ENCODE results near the gene CABP4. TPM values are rescaled to one million over a fixed set of nuclear protein-coding genes. Genes with fewer than 3 reads are reported as not detected.
"Not testable (repeated sequence)": the region's sequence is repeated elsewhere in the genome, so short reads cannot be mapped to it uniquely, and the experiment has no call there.

CABP4 gene
- total and polyA plus RNA-seq, 2 donors (not counting 1 experiment from before 2014, with no cell fraction given): 3.2 to 5.2 TPM

DNA sequence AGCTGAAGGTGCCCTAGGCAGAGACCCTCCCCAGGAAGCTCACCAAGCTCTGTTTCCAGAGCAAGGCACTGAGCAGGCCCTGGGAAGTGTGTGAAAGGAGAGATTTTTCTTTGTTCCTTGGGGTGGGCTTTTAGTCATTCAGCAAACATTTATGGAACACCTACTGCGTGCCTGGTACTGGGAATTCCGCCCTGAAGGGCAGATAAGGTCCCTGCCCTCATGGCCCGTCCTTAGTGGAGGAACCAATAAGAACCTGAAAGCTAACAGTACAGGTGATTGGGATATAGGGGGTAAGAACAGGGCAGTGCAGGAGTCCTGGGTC lies 10.0 kb downstream of the CABP4 start:
- H3K27ac Mint-ChIP-seq: peak overlapping the region; percentile 97
- WGBS (ENCODE audit: insufficient coverage): 83% methylated on average over 3 of the region's 3 CpGs
- no peaks in the 10 kb centered on the region for H3K27me3 ChIP-seq (replicated peaks in 1 of 4; ENCODE audit: control extremely low read depth in 1 of 4, control insufficient read depth in 3 of 4, insufficient read depth in 4 of 4, low read length in 3 of 4)
- ChIA-PET CTCF (interaction anchor here (0.6 to 1.8 kb wide), 7 partner anchors 18 to 164 kb away, joined by 3 to 9 read pairs (median 4); partner anchors contain the start of genes AIP, PPP1CA and PTPRCAP), POLR2A (interaction anchor here (0.6 to 10.4 kb wide), 22 partner anchors 11 to 844 kb away, joined by 3 to 215 read pairs (median 4); partner anchors contain the start of genes AIP, CLCF1, CORO1B and PITPNM1)
- no peak for TF ChIP-seq EZH2 (IDR thresholded peaks at IDR 0.05; ENCODE audit: borderline replicate concordance, insufficient read depth, low read depth, low read length, poor library complexity, severe bottlenecking)
- TF ChIP-seq, protein P1, sequence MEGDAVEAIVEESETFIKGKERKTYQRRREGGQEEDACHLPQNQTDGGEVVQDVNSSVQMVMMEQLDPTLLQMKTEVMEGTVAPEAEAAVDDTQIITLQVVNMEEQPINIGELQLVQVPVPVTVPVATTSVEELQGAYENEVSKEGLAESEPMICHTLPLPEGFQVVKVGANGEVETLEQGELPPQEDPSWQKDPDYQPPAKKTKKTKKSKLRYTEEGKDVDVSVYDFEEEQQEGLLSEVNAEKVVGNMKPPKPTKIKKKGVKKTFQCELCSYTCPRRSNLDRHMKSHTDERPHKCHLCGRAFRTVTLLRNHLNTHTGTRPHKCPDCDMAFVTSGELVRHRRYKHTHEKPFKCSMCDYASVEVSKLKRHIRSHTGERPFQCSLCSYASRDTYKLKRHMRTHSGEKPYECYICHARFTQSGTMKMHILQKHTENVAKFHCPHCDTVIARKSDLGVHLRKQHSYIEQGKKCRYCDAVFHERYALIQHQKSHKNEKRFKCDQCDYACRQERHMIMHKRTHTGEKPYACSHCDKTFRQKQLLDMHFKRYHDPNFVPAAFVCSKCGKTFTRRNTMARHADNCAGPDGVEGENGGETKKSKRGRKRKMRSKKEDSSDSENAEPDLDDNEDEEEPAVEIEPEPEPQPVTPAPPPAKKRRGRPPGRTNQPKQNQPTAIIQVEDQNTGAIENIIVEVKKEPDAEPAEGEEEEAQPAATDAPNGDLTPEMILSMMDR (IDR thresholded peaks at IDR 0.05): no peak
- intact Hi-C loops (cut with micrococcal nuclease): no loop called here
- peak overlapping the region; percentile 82 to 94 for H3K27ac ChIP-seq (ENCODE audit: low read length in 2 of 2)
- peaks cover 0 to 12% (median 0%) of the 10 kb centered on the region in 3 donors for H3K9me3 ChIP-seq (ENCODE audit: control extremely low read depth in 1 of 3, control insufficient read depth in 2 of 3, insufficient read depth in 1 of 3, low read length in 2 of 3)
- peak overlapping the region; percentile 70 to 78 (median 75) for H3K4me3 ChIP-seq (ENCODE audit: control extremely low read depth in 1 of 5, extremely low read depth in 1 of 5, insufficient read depth in 1 of 5, low read depth in 2 of 5, low read length in 4 of 5)
- peaks cover 57% of the 10 kb centered on the region for H3K79me2 ChIP-seq (ENCODE audit: control insufficient read depth, insufficient read depth, low read length)
- no peaks in the 10 kb centered on the region for H3K27me3 Mint-ChIP-seq
- H3K36me3 ChIP-seq (replicated peaks in 1 of 2; ENCODE audit: control extremely low read depth in 1 of 2, control insufficient read depth in 1 of 2, extremely low read depth in 1 of 2, insufficient read depth in 2 of 2, low read length in 1 of 2): peaks cover 2 to 9% of the 10 kb centered on the region in 2 experiments
- H3K9ac ChIP-seq (ENCODE audit: low read length): peak overlapping the region; percentile 91
- no peaks in the 10 kb centered on the region for H3K9me3 Mint-ChIP-seq (ENCODE audit: insufficient read depth)
- H2AFZ ChIP-seq (ENCODE audit: insufficient read depth, low read depth, low read length, poor library complexity, severe bottlenecking): peak overlapping the region; percentile 83
- peaks cover 54 to 90% of the 10 kb centered on the region in 2 donors for H3K4me1 ChIP-seq (ENCODE audit: control insufficient read depth in 2 of 2, insufficient read depth in 2 of 2, low read length in 2 of 2)
- peak overlapping the region; percentile 89 for H3K4me3 Mint-ChIP-seq
- ATAC-seq (ENCODE audit: low read depth) (no peak), DNase-seq (no peak)
- H3K4me2 ChIP-seq (replicated peaks; ENCODE audit: low read depth, low read length, poor library complexity, severe bottlenecking): peak overlapping the region; percentile 97
- peaks cover 10% of the 10 kb centered on the region for H4K20me1 ChIP-seq (ENCODE audit: control insufficient read depth, insufficient read depth, low read length, poor library complexity, severe bottlenecking)
- H3K4me1 Mint-ChIP-seq: peaks cover 61% of the 10 kb centered on the region

DNA sequence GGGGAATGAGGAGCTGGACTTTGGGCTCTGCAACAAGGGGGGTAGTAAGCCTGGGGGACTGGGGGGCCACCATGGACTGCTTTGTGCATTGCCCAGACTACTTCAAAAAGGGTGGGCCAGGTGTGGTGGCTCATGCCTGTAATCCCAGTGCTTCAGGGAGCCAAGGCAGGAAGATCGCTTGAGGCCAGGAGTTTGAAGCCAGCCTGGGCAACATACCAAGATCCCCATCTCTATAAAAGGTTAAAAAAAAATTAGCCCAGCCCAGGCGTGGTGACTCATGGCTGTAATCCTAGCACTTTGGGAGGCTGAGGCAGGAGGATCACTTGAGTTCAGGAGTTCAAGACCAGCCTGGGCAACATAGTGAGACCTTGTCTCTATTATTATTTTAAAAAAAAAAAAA lies 10.4 kb downstream of the CABP4 start:
- Mint-ChIP-seq H3K27ac (peak overlapping the region; percentile 97), H3K4me1 (peaks cover 62% of the 10 kb centered on the region), H3K4me3 (peak overlapping the region; percentile 89)
- H3K36me3 ChIP-seq (replicated peaks in 1 of 2; ENCODE audit: control extremely low read depth in 1 of 2, control insufficient read depth in 1 of 2, extremely low read depth in 1 of 2, insufficient read depth in 2 of 2, low read length in 1 of 2); DNase-seq; ATAC-seq (ENCODE audit: low read depth); intact Hi-C loops (cut with micrococcal nuclease); H4K20me1 ChIP-seq (ENCODE audit: control insufficient read depth, insufficient read depth, low read length, poor library complexity, severe bottlenecking); H3K27me3 Mint-ChIP-seq; H3K27me3 ChIP-seq (replicated peaks in 1 of 4; ENCODE audit: control extremely low read depth in 1 of 4, control insufficient read depth in 3 of 4, insufficient read depth in 4 of 4, low read length in 3 of 4); H3K9me3 Mint-ChIP-seq (ENCODE audit: insufficient read depth): not testable (repeated sequence)
- Histone ChIP-seq H3K4me1 (ENCODE audit: control insufficient read depth in 2 of 2, insufficient read depth in 2 of 2, low read length in 2 of 2) (peaks cover 55 to 88% of the 10 kb centered on the region in 2 donors), H3K9me3 (ENCODE audit: control extremely low read depth in 1 of 3, control insufficient read depth in 2 of 3, insufficient read depth in 1 of 3, low read length in 2 of 3) (peaks cover 0 to 12% (median 0%) of the 10 kb centered on the region in 3 donors), H3K9ac (ENCODE audit: low read length) (peak overlapping the region; percentile 91), H3K27ac (ENCODE audit: low read length in 2 of 2) (peak overlapping the region; percentile 82 to 94), H3K4me2 (replicated peaks; ENCODE audit: low read depth, low read length, poor library complexity, severe bottlenecking) (peak overlapping the region; percentile 97), H3K4me3 (ENCODE audit: control extremely low read depth in 1 of 5, extremely low read depth in 1 of 5, insufficient read depth in 1 of 5, low read depth in 2 of 5, low read length in 4 of 5) (peak overlapping the region in 4 of 5 experiments; percentile 70 to 78 (median 76)), H3K79me2 (ENCODE audit: control insufficient read depth, insufficient read depth, low read length) (peaks cover 57% of the 10 kb centered on the region), H2AFZ (ENCODE audit: insufficient read depth, low read depth, low read length, poor library complexity, severe bottlenecking) (peak overlapping the region; percentile 83)
- CTCF ChIA-PET: interaction anchor here (0.6 to 1.8 kb wide), 8 partner anchors 17 to 163 kb away, joined by 3 to 9 read pairs (median 4); partner anchors contain the start of genes AIP, PPP1CA and PTPRCAP
- POLR2A ChIA-PET: interaction anchor here (0.6 to 10.4 kb wide), 21 partner anchors 11 to 845 kb away, joined by 3 to 215 read pairs (median 4); partner anchors contain the start of genes AIP, CLCF1, CORO1B and PITPNM1
- 83% methylated on average over 1 of the region's 2 CpGs for WGBS (ENCODE audit: insufficient coverage)

Data from B cell (primary cell).